HepG2 (cell line): Measurements from ENCODE around the gene NDFIP2. TPM values are rescaled to one million over a fixed set of nuclear protein-coding genes. Genes with fewer than 3 reads are reported as not detected.

Experiments used
- ATAC-seq: fragments of 200-7000 bp; cut with Tn5 transposase; 3 replicates; pipeline ENCODE4 v1.9.1; 2020; ENCODE audit warnings: mild to moderate bottlenecking, moderate library complexity
- BruUV-seq: library from RNA; stranded (reverse); fragments of 400-500 nt; replicated peaks from 2 replicates; lab custom pipeline; 2021; lab: Mats Ljungman, UMichigan
- CTCF ChIA-PET: fragments of 300-600 bp; formaldehyde crosslinking; extraction: SDS; loops from one replicate; lab custom pipeline; 2021; ENCODE audit warnings: low total read pairs, inconsistent platforms, low intra/inter-chr PET ratio; lab: Yijun Ruan, JAX
- POLR2A ChIA-PET: fragments of 350-600 bp; sonication (Branson Sonifier 250); formaldehyde crosslinking; loops from one replicate; lab custom pipeline; 2020; ENCODE audit warnings: antibody characterized with exemption, inconsistent platforms; lab: Yijun Ruan, JAX
- DNase-seq: peaks from one replicate; pipeline ENCODE4 v3.0.0-alpha.2; 2015; ENCODE audit warnings: low spot score
- FAIRE-seq: peaks from 3 replicates; lab custom pipeline; 2011; peaks lifted over from hg19 to GRCh38; lab: Jason Lieb, UNC
- H2AFZ ChIP-seq: one replicate; pipeline ENCODE4 v1.6.1; 2011; ENCODE audit warnings: low read length, inconsistent platforms
- H3K27ac ChIP-seq: fragments of 300-600 bp; 3 replicates; pipeline ENCODE4 v1.8.0; 2011; ENCODE audit warnings: mixed run types, mild to moderate bottlenecking, mixed read lengths, low read length, inconsistent platforms; ENCODE audit not compliant: insufficient read depth; ENCODE audit errors: extremely low read length
- H3K27me3 ChIP-seq, 2 experiments: fragments of 200-600 bp in 1 of 2; 2 replicates in 1 of 2; 3 replicates in 1 of 2; pipeline versions ENCODE4 v1.6.0 to v1.8.0; 2011; ENCODE audit warnings: low read length in 2 of 2, mild to moderate bottlenecking in 2 of 2, moderate library complexity in 2 of 2, inconsistent platforms in 1 of 2; ENCODE audit not compliant: insufficient read depth in 2 of 2, control insufficient read depth in 1 of 2
- H3K36me3 ChIP-seq, 2 experiments: fragments of 200-600 bp in 1 of 2; replicated peaks in 1 of 2; 2 replicates in 1 of 2; 3 replicates in 1 of 2; pipeline versions ENCODE4 v1.5.1 to v1.8.0; 2011; ENCODE audit warnings: low read length in 2 of 2, inconsistent platforms in 1 of 2; ENCODE audit not compliant: insufficient read depth in 2 of 2, control insufficient read depth in 1 of 2
- H3K4me1 ChIP-seq: 2 replicates; pipeline ENCODE4 v1.5.1; 2012; ENCODE audit warnings: low read length, inconsistent platforms; ENCODE audit not compliant: insufficient read depth
- H3K4me2 ChIP-seq: 2 replicates; pipeline ENCODE4 v1.6.0; 2011; ENCODE audit warnings: low read depth, low read length, inconsistent platforms
- H3K4me3 ChIP-seq, 3 experiments: fragments of 200-600 bp in 1 of 3; sonication (generic), shearing (Covaris generic) in 1 of 3; replicated peaks in 1 of 3; 2 replicates each; pipeline ENCODE4 v1.5.1; 2011 to 2016; ENCODE audit warnings: low read length in 3 of 3, inconsistent platforms in 2 of 3, low read depth in 2 of 3, mild to moderate bottlenecking in 2 of 3, control low read depth in 1 of 3, mixed read lengths in 1 of 3; ENCODE audit not compliant: insufficient read depth in 1 of 3
- H3K79me2 ChIP-seq: one replicate; pipeline ENCODE4 v1.6.1; 2011; ENCODE audit warnings: low read length, inconsistent platforms; ENCODE audit not compliant: insufficient read depth
- H3K9ac ChIP-seq: 2 replicates; pipeline ENCODE4 v1.6.0; 2011; ENCODE audit warnings: mild to moderate bottlenecking, low read depth, low read length, inconsistent platforms; ENCODE audit not compliant: insufficient read depth
- H3K9me3 ChIP-seq: 2 replicates; pipeline ENCODE4 v1.5.1; 2012; ENCODE audit warnings: mild to moderate bottlenecking, low read length
- H4K20me1 ChIP-seq: 2 replicates; pipeline ENCODE4 v1.6.0; 2011; ENCODE audit warnings: inconsistent platforms, mild to moderate bottlenecking, low read length, moderate library complexity; ENCODE audit not compliant: insufficient read depth
- CCAR2 ChIP-seq: fragments of 200-400 bp; formaldehyde crosslinking; optimal IDR thresholded peaks from 2 replicates; pipeline ENCODE3; 2018; ENCODE audit warnings: low read depth, mild to moderate bottlenecking, low read length, moderate library complexity
- EED ChIP-seq: sonication (generic); formaldehyde crosslinking; IDR thresholded peaks from 2 replicates; pipeline ENCODE4 v1.5.0; 2020; ENCODE audit warnings: mild to moderate bottlenecking, missing genetic modification reagents
- KLF11 ChIP-seq: IDR thresholded peaks from 2 replicates; pipeline ENCODE4 v1.6.1; 2016; ENCODE audit warnings: missing compliant biosample characterization
- SIX1 ChIP-seq: sonication (generic); formaldehyde crosslinking; IDR thresholded peaks from 2 replicates; pipeline ENCODE4 v1.4.0; 2020; ENCODE audit warnings: missing genetic modification reagents, borderline replicate concordance
- ZNF230 ChIP-seq: sonication (generic); formaldehyde crosslinking; IDR thresholded peaks from 2 replicates; pipeline ENCODE4 v1.4.0; 2020; ENCODE audit warnings: mild to moderate bottlenecking, missing genetic modification reagents
- ZNF276 ChIP-seq: sonication (generic); formaldehyde crosslinking; IDR thresholded peaks from 2 replicates; pipeline ENCODE4 v1.4.0; 2020; ENCODE audit warnings: mild to moderate bottlenecking, low read depth, missing genetic modification reagents
- ZNF652 ChIP-seq: IDR thresholded peaks from 2 replicates; pipeline ENCODE4 v1.6.1; 2016; ENCODE audit warnings: low read depth, borderline replicate concordance
- ZNF883 ChIP-seq: sonication (generic); formaldehyde crosslinking; IDR thresholded peaks from 2 replicates; pipeline ENCODE4 v1.5.1; 2020; ENCODE audit warnings: mild to moderate bottlenecking, missing genetic modification reagents; ENCODE audit errors: not compliant biosample characterization
- WGBS: methylation state at CpG from one replicate; pipeline ENCODE4 v1.1.6; 2017; ENCODE audit warnings: low lambda C conversion rate; 5-methylcytosine and 5-hydroxymethylcytosine counted together
- in situ Hi-C: cut with HindIII; loops from 2 replicates; pipeline ENCODE4 v1.10.0; 2017; ENCODE audit warnings: low pct_unique_long_range_greater_than_20kb; ENCODE audit not compliant: extremely low pct_ligation_motif_present
- intact Hi-C: fragments of 100-400 bp; cut with micrococcal nuclease; formaldehyde crosslinking; loops from one replicate; pipeline ENCODE4 v1.10.0; 2022; ENCODE audit not compliant: unreplicated experiment
- polyA plus RNA-seq, 8 experiments: library from polyadenylated mRNA; depleted of rRNA in 3 of 8; stranded (reverse) in 7 of 8; unstranded in 1 of 8; fragments of >200 nt; fragmentation: Illumina TruSeq in 4 of 8; extraction: Trizol in 4 of 8; gene quantifications; 2 replicates each; pipeline versions ENCODE4 v1.2.1 to v1.2.3, GENCODE V29; 2011 to 2016; ENCODE audit warnings: low read depth in 4 of 8, missing spikeins in 1 of 8, mixed read lengths in 1 of 8; ENCODE audit not compliant: insufficient read depth in 1 of 8
- total RNA-seq, 5 experiments: library from RNA; depleted of rRNA; stranded (reverse); fragments of >200 nt; fragmentation: Illumina TruSeq; extraction: Trizol; gene quantifications; 2 replicates each; pipeline ENCODE4 v1.2.3, GENCODE V29; 2016; ENCODE audit warnings: low read depth in 1 of 5

Gene NDFIP2
- total and polyA plus RNA-seq, 2 of the 13 experiments (the other 11 are each of a cell fraction or from before 2014, with no cell fraction given): 23.2 to 32.0 TPM

GRCh38 chr13:79533781-79534400 lies 52.9 kb downstream of the NDFIP2 start (continued):
- no peak for TF ChIP-seq ZNF276 (CRISPR knock-in tag)

DNA sequence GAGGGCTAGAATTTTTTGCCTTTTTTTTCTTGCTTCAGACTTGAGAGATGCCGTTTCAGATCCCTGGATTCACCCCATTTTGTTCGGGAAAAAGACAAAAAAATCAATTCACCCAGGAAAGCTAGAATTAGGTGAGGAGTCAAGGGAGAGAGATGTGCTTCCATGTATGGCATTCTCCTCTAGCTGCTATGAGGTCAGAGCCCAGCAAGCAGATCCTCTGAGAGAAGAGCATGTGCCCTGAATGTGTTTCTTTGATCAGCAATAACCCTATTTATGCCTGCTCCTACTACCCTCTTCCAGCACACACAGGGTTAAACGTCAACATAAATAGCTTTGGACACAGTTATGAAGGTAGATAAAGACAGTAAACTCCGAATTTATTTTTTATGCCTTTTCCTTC lies 53.6 kb downstream of the NDFIP2 start:
- Histone ChIP-seq H3K79me2 (no peaks in the 10 kb centered on the region), H2AFZ (no peak overlapping the region)
- in situ Hi-C loops: no loop called here
- TF ChIP-seq ZNF652 (CRISPR knock-in tag) (peak; percentile 62; the same call in 1 of the 2 replicates), ZNF230 (no peak)
- TF ChIP-seq, all 625 proteins: peak for 1
- 89% methylated on average over 4 of the region's 4 CpGs for WGBS
- H3K4me3 ChIP-seq: no peak overlapping the region
- no peak overlapping the region for H3K9ac ChIP-seq
- DNase-seq: no peak
- H3K4me1 ChIP-seq: no peaks in the 10 kb centered on the region
- intact Hi-C loops: no loop called here
- H3K36me3 ChIP-seq: peaks cover 0 to 5% of the 10 kb centered on the region in 2 experiments; a peak in 1 of 5 replicates
- no peak overlapping the region for H3K27ac ChIP-seq
- H3K9me3 ChIP-seq: no peaks in the 10 kb centered on the region
- no peaks in the 10 kb centered on the region for H3K27me3 ChIP-seq
- POLR2A ChIA-PET: no interaction called here
- no peaks in the 10 kb centered on the region for H4K20me1 ChIP-seq
- ATAC-seq: no peak
- no peak for FAIRE-seq
- BruUV-seq: no TSS peak
- CTCF ChIA-PET: no interaction called here
- no peak overlapping the region for H3K4me2 ChIP-seq

DNA sequence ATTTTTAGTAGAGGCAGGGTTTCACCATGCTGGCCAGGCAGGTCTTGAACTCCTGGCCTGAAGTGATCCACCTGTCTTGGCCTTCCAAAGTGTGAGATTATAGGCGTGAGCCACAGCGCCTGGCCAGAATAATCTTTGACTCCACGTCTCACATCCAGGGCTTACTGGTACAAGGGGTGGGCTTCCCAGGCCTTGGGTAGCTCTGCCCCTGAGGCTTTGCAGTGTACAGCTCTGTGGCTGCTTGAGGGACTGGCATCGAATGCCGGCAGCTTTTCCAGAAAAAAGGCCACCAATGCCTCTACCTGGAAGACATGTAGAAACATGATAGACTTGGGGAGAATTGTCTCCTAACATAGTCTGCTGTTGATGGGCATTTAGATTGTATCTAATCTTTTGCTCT lies 57.8 kb downstream of the NDFIP2 start:
- Histone ChIP-seq H3K4me3 (no peak overlapping the region), H3K79me2 (no peaks in the 10 kb centered on the region), H3K4me2 (no peak overlapping the region), H4K20me1 (no peaks in the 10 kb centered on the region), H3K36me3 (peaks cover 0 to 5% of the 10 kb centered on the region in 2 experiments; a peak in 1 of 5 replicates), H2AFZ (no peak overlapping the region), H3K4me1 (no peaks in the 10 kb centered on the region), H3K9me3 (no peaks in the 10 kb centered on the region), H3K9ac (no peak overlapping the region), H3K27me3 (no peaks in the 10 kb centered on the region), H3K27ac (no peak overlapping the region)
- ChIA-PET POLR2A (no interaction called here), CTCF (interaction anchor here (4.2 kb wide), 1 partner anchor 115 kb away, joined by 59 read pairs; no protein-coding TSS in a partner anchor)
- intact Hi-C loops: no loop called here
- DNase-seq (no peak), ATAC-seq (no peak), FAIRE-seq (no peak)
- no TSS peak for BruUV-seq
- in situ Hi-C loops: no loop called here
- WGBS: 100% methylated on average over 2 of the region's 5 CpGs
- TF ChIP-seq CCAR2 (no peak), KLF11 (CRISPR knock-in tag) (no peak), ZNF883 (CRISPR knock-in tag) (no peak), SIX1 (CRISPR knock-in tag) (no peak), EED (no peak)
